Mucosa of descending colon (tissue), 3 donors: Measurements from ENCODE around the gene CEP350. TPM values are rescaled to one million over a fixed set of nuclear protein-coding genes. Genes with fewer than 3 reads are reported as not detected.
"Not testable (repeated sequence)": the region's sequence is repeated elsewhere in the genome, so short reads cannot be mapped to it uniquely, and the experiment has no call there.

ENCODE experiments used
- ATAC-seq: fragments of 200-7000 bp; cut with Tn5 transposase; one replicate; pipeline ENCODE4 v1.9.1; 2020; ENCODE audit warnings: mild to moderate bottlenecking, moderate library complexity
- DNase-seq, 3 donors: peaks; one replicate each; pipeline ENCODE4 v3.0.0-alpha.2; 2020
- H3K36me3 ChIP-seq: fragments of 200-600 bp; one replicate; pipeline ENCODE4 v1.8.0; 2021; ENCODE audit warnings: low read depth, mild to moderate bottlenecking
- H3K4me1 ChIP-seq: fragments of 200-600 bp; one replicate; pipeline ENCODE4 v1.8.0; 2021; ENCODE audit warnings: low read depth, mild to moderate bottlenecking
- H3K4me3 ChIP-seq: fragments of 200-600 bp; one replicate; pipeline ENCODE4 v1.8.0; 2021; ENCODE audit warnings: mild to moderate bottlenecking
- H3K9me3 ChIP-seq: fragments of 200-600 bp; one replicate; pipeline ENCODE4 v1.8.0; 2021; ENCODE audit warnings: mild to moderate bottlenecking
- intact Hi-C, 2 donors: fragments of 100-400 bp; cut with DNase I in 1 of 2; cut with micrococcal nuclease in 1 of 2; formaldehyde crosslinking; loops; one replicate each; pipeline versions ENCODE4 v1.11.0 to v1.11.1; 2022; cut with DNase I, micrococcal nuclease
- total RNA-seq, 3 donors: library from RNA; stranded (reverse); fragmentation: NEBNext Ultra II Directional in 2 of 3; extraction: Animal tissue kit (Norgen Biotek cat#: 25700) in 2 of 3; gene quantifications; one replicate each; pipeline versions ENCODE4 v1.2.1 to v1.2.4, GENCODE V29; 2021 to 2023
- TF ChIP-seq, protein P1 (sequence below): fragments of 200-600 bp; IDR thresholded peaks from one replicate; pipeline ENCODE4 v1.8.0; 2022; ENCODE audit warnings: antibody characterized with exemption, mild to moderate bottlenecking
- donor health status: DM: no; HTN: no; CAD: no; lungs with moderate emphysema.
- donor health status: DM: no; HTN: no; CAD: no.
- donor health status: DM: no; HTN: yes; CAD: no.

CEP350 gene
- total RNA-seq, 3 donors from 2014 or later = 41.9 to 63.7 (median 53.9) TPM

DNA sequence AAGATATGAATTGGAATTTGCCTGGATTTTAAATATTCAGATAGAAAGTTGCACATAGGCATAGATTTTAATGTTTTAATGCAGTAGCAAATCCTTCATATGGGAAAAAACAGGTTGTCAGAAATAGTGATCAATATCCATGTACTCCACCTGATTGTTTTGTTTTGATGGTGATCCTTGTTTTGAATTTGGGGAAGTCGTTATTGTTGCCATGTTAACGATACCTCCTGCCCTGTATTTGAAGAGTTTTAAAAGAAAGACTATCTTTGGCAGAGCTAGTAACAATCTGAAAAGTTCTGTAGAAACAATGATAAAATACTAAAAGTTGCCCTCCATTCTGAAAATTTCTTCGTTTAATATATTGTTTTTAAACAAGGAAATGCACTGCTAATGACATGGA lies 1.1 kb downstream of the CEP350 start:
- Histone ChIP-seq H3K4me1 (peaks cover 23% of the 10 kb centered on the region), H3K36me3 (no peaks in the 10 kb centered on the region), H3K9me3 (no peaks in the 10 kb centered on the region), H3K4me3 (no peak overlapping the region)
- DNase-seq = no peak
- intact Hi-C loops = no loop called here
- TF ChIP-seq, protein P1, sequence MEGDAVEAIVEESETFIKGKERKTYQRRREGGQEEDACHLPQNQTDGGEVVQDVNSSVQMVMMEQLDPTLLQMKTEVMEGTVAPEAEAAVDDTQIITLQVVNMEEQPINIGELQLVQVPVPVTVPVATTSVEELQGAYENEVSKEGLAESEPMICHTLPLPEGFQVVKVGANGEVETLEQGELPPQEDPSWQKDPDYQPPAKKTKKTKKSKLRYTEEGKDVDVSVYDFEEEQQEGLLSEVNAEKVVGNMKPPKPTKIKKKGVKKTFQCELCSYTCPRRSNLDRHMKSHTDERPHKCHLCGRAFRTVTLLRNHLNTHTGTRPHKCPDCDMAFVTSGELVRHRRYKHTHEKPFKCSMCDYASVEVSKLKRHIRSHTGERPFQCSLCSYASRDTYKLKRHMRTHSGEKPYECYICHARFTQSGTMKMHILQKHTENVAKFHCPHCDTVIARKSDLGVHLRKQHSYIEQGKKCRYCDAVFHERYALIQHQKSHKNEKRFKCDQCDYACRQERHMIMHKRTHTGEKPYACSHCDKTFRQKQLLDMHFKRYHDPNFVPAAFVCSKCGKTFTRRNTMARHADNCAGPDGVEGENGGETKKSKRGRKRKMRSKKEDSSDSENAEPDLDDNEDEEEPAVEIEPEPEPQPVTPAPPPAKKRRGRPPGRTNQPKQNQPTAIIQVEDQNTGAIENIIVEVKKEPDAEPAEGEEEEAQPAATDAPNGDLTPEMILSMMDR = no peak
- no peak for ATAC-seq

DNA sequence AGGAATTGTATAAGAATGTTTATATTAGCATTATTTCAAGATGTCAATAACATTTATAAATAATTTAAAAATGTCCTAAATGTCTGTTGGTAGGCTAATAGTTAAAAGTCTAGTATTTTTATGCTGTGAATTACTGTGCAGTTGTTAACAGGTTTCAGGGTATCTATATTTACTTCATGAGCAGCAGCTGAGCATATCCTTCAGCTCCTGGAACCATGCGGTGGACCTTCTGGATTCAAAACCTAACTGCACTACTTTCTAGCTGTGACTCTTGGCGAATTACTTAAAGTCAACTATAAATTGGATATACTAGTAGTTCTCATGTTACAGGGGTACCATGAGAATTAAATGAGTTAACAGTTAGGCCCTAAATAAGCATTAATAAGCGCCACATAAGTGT lies 3.7 kb downstream of the CEP350 start:
- DNase-seq (no peak), ATAC-seq (no peak)
- no peak overlapping the region for H3K4me3 ChIP-seq
- TF ChIP-seq, protein P1 = no peak
- H3K9me3 ChIP-seq = no peaks in the 10 kb centered on the region
- intact Hi-C loops = no loop called here
- peaks cover 20% of the 10 kb centered on the region for H3K4me1 ChIP-seq
- H3K36me3 ChIP-seq = no peaks in the 10 kb centered on the region

DNA sequence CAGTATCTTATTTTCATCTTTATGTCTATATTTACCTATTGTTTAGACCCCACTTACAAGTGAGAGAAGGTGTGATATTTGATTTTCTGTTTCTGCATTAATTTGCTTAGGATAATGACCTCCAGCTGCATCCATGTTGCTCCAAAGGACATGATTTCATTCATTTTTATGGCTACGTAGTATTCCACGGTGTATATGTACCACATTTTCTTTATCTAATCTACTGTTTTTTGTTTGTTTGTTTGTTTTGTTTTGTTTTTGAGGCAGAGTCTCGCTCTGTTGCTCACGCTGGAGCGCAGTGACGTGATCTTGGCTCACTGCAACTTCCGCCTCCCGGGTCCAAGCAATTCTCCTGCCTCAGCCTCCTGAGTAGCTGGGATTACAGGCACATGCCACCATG lies 7.6 kb downstream of the CEP350 start:
- H3K9me3 ChIP-seq, intact Hi-C loops, DNase-seq, H3K36me3 ChIP-seq, ATAC-seq, H3K4me1 ChIP-seq, H3K4me3 ChIP-seq: not testable (repeated sequence)

DNA sequence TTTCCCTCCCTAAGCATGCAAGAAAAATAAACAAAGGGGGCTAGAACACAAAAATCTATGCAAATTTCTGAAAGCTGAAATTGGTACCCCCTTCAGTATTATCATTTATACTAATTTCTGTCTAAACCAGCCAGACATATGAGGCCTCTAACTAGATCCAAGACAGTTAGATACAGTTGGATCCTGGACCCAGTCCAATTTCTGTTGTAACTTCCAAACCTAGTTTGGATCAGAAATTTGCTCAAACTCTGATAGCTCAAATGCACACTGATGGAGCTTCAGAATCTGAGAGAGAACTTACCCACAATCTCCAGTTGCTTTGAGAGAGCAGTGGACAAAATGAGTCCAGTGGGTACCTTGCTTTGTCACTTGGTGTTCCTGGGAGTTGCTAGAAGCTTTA lies 11.9 kb downstream of the CEP350 start:
- TF ChIP-seq, protein P1 = no peak
- intact Hi-C loops = no loop called here
- Histone ChIP-seq H3K4me3 (no peak overlapping the region), H3K36me3 (no peaks in the 10 kb centered on the region), H3K9me3 (peaks cover 7% of the 10 kb centered on the region), H3K4me1 (no peaks in the 10 kb centered on the region)
- DNase-seq (no peak), ATAC-seq (no peak)

DNA sequence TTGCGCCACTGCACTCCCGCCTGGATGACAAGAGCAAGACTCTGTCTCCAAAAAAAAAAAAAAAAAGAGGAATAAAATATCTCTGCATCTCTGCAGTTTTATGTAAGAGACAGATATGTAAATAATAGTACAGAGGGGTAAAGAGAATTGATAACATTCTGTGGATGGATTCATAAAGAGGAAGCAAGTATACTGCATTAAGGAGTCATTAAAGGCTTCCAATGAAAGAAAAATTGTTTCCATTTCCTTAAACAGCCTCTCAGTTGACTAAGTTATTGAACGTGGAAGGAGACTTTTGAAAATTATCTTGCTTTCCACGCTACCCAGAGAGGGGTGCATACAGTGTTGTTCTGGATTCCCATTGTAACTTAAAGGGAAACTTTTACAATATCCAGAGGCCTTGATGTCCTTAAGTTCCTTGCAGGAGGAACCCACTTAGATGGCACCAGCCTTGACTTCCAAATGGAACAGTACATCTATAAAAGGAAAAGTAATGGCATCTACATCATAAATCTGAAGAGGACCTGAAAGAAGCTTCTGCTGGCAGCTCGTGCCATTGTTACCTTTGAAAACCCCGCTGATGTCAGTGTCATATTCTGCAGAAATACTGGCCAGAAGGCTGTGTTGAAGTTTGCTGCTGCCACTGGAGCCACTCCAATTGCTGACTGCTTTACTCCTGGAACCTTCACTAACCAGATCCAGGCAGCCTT lies 13.8 kb downstream of the CEP350 start:
- TF ChIP-seq, protein P1 = no peak
- Histone ChIP-seq H3K4me3 (no peak overlapping the region), H3K9me3 (peaks cover 7% of the 10 kb centered on the region), H3K36me3 (no peaks in the 10 kb centered on the region), H3K4me1 (no peaks in the 10 kb centered on the region)
- ATAC-seq = no peak
- intact Hi-C loops = no loop called here
- no peak for DNase-seq

DNA sequence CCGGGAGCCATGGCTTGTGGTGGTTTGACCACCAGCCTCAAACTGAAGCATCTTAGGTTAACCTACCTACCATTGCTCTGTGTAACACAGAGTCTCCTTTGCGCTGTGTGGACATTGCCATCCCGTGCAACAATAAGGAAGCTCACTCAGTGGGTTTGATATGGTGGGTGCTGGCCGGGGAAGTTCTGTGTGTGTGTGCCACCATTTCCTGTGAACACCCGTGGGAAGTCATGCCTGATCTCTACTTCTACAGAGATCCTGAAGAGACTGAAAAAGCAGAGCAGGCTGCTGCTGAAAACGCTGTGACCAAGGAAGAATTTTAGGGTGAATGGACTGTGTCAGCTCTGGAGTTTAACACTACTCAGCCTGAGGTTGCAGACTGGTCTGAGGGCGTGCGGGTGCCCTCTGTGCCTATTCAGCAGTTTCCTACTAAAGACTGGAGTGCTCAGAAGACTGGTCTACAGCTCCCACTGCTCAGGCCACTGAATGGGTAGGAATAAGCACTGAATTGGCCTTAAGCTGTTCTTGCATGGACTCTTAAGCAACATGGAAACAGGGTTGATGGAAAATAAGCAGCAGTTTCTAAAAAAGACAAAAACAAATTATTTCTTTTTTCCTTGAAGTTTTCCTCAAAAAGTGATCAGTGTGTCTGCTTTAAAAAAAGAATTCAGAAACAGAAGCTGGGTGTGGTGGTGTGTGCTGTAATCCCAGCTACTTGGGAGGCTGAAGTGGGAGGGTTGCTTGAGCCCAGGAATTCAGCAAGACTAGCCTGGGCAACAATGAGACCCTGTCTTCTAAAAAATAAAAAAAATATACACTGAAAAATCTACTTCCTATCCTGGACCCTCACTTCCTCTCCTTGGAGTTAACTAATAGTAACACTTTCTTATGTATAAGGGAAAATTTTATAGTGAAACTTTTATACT lies 14.6 kb downstream of the CEP350 start:
- intact Hi-C loops = no loop called here
- no peaks in the 10 kb centered on the region for H3K36me3 ChIP-seq
- no peaks in the 10 kb centered on the region for H3K4me1 ChIP-seq
- H3K4me3 ChIP-seq = no peak overlapping the region
- TF ChIP-seq, protein P1 = no peak
- ATAC-seq (no peak), DNase-seq (no peak)
- peaks cover 7% of the 10 kb centered on the region for H3K9me3 ChIP-seq
